Memory B cell (primary cell): ENCODE measurements around the gene DNAJC21.
"Not testable (repeated sequence)": the region's sequence is repeated elsewhere in the genome, so short reads cannot be mapped to it uniquely, and the experiment has no call there.

ENCODE experiments used
- ATAC-seq: fragments of 150-1000 bp; cut with Tn5 transposase; 2 replicates; pipeline ENCODE4 v1.10.0; 2021; ENCODE audit warnings: low read depth, mild to moderate bottlenecking, moderate library complexity
- DNase-seq, 2 donors: peaks; one replicate each; pipeline ENCODE4 v3.0.0; 2022; ENCODE audit warnings: low spot score in 2 of 2
- H3K27ac Mint-ChIP-seq: one replicate; pipeline ENCODE4 v1.8.0; 2022; ENCODE audit warnings: mild to moderate bottlenecking, moderate library complexity, mixed read lengths
- H3K27me3 Mint-ChIP-seq: one replicate; pipeline ENCODE4 v1.8.0; 2022; ENCODE audit warnings: mixed read lengths
- H3K36me3 Mint-ChIP-seq: one replicate; pipeline ENCODE4 v1.8.0; 2022; ENCODE audit warnings: mild to moderate bottlenecking, mixed read lengths
- H3K4me1 Mint-ChIP-seq: one replicate; pipeline ENCODE4 v1.8.0; 2022; ENCODE audit warnings: mixed read lengths
- H3K4me3 Mint-ChIP-seq: one replicate; pipeline ENCODE4 v1.8.0; 2022; ENCODE audit warnings: mild to moderate bottlenecking, moderate library complexity, mixed read lengths
- H3K9me3 Mint-ChIP-seq: one replicate; pipeline ENCODE4 v1.8.0; 2022; ENCODE audit warnings: mixed read lengths

Gene DNAJC21

DNA sequence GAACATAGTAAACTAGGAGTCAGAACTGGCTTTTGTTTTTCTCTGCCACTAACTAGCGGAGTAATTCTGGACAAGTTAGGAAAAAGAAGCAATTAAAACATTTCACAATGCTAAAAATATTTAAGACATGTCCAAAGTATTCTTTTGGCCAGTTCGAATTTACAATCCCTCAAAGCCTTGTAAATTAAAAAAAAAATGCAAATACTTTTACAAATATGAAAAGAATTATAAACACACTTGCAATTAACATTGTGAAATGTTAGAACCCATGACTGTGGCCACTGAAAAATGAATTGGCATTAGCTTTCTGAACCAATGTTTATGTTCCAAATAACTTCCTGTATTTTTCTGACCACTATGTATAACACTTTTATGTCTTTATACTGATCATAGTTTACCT is 16.3 kb upstream of the DNAJC21 start:
- no peak for ATAC-seq
- Mint-ChIP-seq H3K36me3 (peaks cover 19% of the 10 kb centered on the region), H3K4me3 (no peak overlapping the region), H3K27me3 (no peaks in the 10 kb centered on the region), H3K9me3 (no peaks in the 10 kb centered on the region), H3K4me1 (peaks cover 12% of the 10 kb centered on the region), H3K27ac (no peak overlapping the region)
- DNase-seq, result no peak

DNA sequence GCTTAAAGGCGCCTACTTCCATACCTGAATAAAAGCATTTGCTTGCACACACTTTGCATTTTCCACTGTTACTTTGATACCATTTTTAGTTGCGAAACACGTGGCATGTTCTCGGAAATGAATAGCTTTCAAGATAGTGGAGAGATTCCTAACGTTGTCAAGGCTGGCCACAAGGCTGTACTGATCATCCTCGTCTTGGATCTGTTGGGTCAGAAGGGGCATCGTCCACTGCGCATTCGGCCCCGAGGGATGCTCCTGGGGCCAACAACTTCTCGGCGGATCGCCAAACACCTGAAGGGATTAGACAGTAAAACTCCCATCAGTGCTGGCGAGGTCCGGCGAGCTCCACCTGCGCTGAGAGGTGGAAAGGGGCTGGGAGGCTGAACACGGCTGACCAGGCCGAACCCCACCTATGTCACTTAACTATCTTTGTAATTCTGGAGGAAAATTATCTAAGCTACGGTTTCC is 14.7 kb upstream of the DNAJC21 start:
- DNase-seq (no peak), ATAC-seq (no peak)
- Mint-ChIP-seq H3K4me1 (peaks cover 12% of the 10 kb centered on the region), H3K9me3 (no peaks in the 10 kb centered on the region), H3K27ac (no peak overlapping the region), H3K36me3 (peaks cover 14% of the 10 kb centered on the region), H3K27me3 (no peaks in the 10 kb centered on the region), H3K4me3 (no peak overlapping the region)

DNA sequence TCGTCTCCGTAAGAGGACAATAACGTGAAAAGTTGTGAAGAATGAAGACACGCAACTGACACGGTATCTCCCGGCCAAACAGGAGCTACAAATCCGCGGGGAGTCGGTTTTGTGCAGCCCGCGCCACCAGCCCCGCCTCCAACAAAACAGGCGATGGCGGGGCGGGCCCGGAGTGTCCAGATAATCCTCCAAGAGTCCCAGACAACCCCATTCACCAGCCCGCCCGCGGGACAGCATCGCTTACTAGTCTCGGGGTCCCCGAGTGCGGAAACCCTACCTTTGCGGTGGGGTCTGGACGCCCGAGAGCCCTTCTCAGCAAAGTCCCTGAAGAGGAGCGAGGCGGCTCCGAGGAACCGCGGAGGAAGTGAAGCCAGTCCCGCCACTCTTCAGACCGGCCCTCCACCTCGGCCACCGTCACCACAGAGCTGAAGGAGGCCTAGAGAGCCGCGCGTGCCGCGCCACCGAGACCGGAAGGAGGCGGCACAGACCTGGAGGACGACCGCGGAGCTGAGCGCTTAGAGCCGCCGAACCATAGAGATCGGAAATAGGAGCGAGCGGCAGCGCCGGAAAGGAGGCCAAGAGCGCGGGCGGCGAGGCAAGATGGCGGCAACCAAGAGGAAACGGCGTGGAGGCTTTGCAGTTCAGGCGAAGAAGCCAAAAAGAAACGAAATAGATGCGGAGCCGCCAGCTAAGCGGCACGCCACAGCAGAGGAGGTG is 14.1 kb upstream of the DNAJC21 start, which contains the start of the genes BRIX1 and RAD1:
Gene BRIX1 (plus strand): TSS at position 573 of the 717 bp plus-strand sequence. CDS start 28 bp downstream, at position 601.
Gene RAD1 (minus strand): TSS at position 366 of the 717 bp plus-strand sequence. CDS start 612 bp downstream, outside the sequence.
- DNase-seq, result peak; percentile 87 to 93
- no peaks in the 10 kb centered on the region for H3K27me3 Mint-ChIP-seq
- no peaks in the 10 kb centered on the region for H3K9me3 Mint-ChIP-seq
- H3K4me1 Mint-ChIP-seq, result peaks cover 12% of the 10 kb centered on the region
- no peak within 1 kb of the TSS for H3K27ac Mint-ChIP-seq
- peaks cover 11% of the 10 kb centered on the region for H3K36me3 Mint-ChIP-seq
- ATAC-seq, result peak; percentile 96
- peak within 1 kb of the TSS; percentile 55 for H3K4me3 Mint-ChIP-seq

DNA sequence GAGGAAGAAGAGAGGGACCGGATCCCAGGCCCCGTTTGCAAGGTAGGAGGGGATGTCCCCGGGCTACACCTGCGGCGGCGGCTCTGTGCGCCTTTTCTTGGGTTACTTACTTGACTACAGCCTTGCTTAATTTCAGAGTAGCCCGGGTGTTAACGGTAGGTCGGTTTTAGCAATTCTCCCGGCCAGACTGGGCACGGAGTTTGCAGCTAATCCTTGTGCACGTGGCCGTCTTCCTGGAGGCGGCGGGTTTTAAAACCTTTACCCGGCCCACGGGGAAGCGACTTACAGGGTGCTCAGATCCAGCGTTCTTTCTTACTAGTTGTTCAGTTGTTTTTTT is 13.5 kb upstream of the DNAJC21 start:
- Mint-ChIP-seq H3K4me1 (peaks cover 12% of the 10 kb centered on the region), H3K27ac (no peak overlapping the region), H3K27me3 (no peaks in the 10 kb centered on the region), H3K36me3 (peaks cover 12% of the 10 kb centered on the region), H3K4me3 (no peak overlapping the region), H3K9me3 (no peaks in the 10 kb centered on the region)
- DNase-seq, result no peak
- no peak for ATAC-seq

DNA sequence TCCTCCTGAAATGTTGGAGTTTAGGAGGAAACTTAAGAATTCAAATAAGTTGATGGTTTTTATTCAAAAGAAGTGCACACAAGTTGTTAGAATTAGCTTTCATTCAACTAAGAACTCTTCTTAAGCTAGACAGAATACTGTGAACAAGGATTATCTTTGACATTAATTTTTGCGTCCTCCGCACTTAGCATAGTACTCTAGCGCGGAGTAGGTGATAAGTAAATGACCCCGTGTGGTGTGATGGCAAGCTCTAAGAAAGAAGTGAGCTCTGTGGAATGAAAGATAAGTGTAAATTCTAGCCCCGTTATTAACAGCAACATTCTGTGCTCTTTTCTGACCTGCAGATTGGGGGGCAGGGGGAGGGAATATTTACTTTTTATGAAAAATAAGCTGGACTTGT is 12.8 kb upstream of the DNAJC21 start:
- Mint-ChIP-seq H3K9me3 (no peaks in the 10 kb centered on the region), H3K4me3 (no peak overlapping the region), H3K27me3 (no peaks in the 10 kb centered on the region), H3K27ac (no peak overlapping the region), H3K4me1 (peaks cover 12% of the 10 kb centered on the region), H3K36me3 (peaks cover 7% of the 10 kb centered on the region)
- ATAC-seq (no peak), DNase-seq (no peak)

DNA sequence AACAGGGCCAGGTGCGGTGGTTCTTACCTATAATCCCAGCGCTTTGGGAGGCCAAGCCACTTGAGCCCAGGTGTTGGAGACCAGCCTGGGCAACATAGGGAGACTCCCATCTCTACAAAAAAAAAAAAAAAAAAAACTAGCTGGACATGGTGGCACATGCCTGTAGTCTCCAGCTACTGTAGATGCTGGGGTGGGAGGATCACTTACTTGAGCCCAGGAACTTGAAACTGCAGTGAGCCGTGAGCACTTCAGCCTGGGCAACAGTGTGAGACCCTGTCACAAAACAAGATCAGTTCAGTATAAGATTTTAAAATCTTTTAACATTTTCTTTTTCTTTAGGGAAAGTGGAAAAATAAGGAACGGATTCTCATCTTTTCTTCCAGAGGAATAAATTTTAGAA is 11.3 kb upstream of the DNAJC21 start:
- DNase-seq (no peak), ATAC-seq (no peak)
- H3K4me3 Mint-ChIP-seq, result no peak overlapping the region
- peaks cover 7% of the 10 kb centered on the region for H3K36me3 Mint-ChIP-seq
- peak overlapping the region; percentile 1 for H3K27ac Mint-ChIP-seq
- H3K9me3 Mint-ChIP-seq, result no peaks in the 10 kb centered on the region
- peaks cover 12% of the 10 kb centered on the region for H3K4me1 Mint-ChIP-seq
- no peaks in the 10 kb centered on the region for H3K27me3 Mint-ChIP-seq

DNA sequence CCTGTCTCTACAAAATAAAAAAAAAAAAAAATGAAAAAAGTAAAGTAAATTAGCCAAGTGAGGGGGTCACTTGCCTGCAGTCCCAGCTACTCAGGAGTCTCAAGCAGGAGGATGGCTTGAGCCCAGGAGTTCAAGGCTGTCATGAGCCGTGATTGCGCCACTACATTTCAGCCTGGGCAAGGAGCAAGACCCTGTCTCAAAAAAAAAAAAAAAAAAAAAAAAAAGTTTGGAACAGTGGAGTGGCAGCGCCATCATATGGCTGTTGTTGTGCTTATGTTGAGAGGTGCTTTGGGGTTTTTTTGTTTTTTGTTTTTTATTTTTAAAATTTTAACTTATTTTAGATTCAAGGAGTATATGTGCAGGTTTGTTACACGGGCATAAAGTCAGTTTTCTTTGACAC is 10.3 kb upstream of the DNAJC21 start:
- ATAC-seq, result no peak
- Mint-ChIP-seq H3K4me3 (no peak overlapping the region), H3K4me1 (peaks cover 7% of the 10 kb centered on the region), H3K36me3 (peaks cover 9% of the 10 kb centered on the region), H3K27me3 (no peaks in the 10 kb centered on the region), H3K27ac (no peak overlapping the region), H3K9me3 (no peaks in the 10 kb centered on the region)
- DNase-seq, result no peak

DNA sequence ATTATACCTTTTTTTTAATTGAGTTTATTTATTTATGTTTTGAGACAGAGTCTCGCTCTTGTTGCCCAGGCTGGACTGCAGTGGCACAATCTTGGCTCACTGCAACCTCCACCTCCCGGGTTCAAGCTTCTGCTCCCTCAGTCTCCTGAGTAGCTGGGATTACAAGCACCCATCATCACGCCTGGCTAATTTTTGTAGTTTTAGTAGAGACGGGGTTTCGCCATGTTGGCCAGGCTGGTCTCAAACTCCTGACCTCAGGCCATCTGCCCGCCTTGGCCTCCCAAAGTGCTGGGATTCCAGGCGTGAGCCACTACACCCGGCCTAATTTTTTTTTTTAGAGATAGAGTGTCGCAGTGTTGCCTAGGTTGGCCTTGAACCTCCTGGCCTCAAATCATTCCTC is 6.1 kb upstream of the DNAJC21 start:
- H3K27me3 Mint-ChIP-seq, H3K4me1 Mint-ChIP-seq, H3K27ac Mint-ChIP-seq, ATAC-seq, H3K9me3 Mint-ChIP-seq, H3K4me3 Mint-ChIP-seq, DNase-seq: not testable (repeated sequence)
- H3K36me3 Mint-ChIP-seq, result peaks cover 17% of the 10 kb centered on the region

DNA sequence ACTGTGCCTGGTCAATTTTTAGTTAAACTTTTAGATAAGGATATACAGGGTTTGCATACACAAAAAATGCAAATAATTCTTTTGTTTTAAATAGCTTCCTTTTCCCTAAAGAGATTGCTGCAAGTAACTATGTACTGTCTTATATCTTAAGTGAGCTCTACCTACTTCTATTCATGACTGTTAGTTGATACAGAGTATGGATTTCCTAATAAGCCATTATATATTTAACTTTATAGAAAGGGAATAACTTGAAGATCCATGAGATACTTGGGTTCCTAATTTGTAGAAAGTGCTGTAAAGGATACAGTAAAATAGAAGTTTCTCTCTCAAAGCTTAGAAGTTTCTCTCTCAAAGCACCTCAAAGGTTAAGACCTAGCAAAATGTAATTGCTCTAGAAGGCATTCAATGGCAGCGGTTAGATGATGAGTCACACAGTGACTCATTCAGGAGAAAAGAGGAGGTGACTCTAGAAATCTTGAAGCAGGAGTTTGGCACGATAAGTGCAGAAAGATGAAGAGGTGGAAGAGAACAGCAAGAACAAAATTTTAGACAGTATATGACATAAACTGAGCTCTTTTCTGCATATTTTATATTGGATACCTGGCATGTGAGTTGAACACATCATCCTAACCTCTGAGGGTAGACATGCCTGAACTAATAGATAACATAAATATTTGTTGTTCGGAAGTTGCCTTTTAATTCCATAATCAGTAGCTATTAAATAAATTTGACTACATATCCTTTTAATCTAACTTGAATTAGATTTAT is 5.5 kb upstream of the DNAJC21 start:
- H3K4me1 Mint-ChIP-seq, result no peaks in the 10 kb centered on the region
- no peak overlapping the region for H3K4me3 Mint-ChIP-seq
- ATAC-seq (no peak), DNase-seq (no peak)
- peaks cover 17% of the 10 kb centered on the region for H3K36me3 Mint-ChIP-seq
- no peaks in the 10 kb centered on the region for H3K9me3 Mint-ChIP-seq
- H3K27me3 Mint-ChIP-seq, result no peaks in the 10 kb centered on the region
- no peak overlapping the region for H3K27ac Mint-ChIP-seq

DNA sequence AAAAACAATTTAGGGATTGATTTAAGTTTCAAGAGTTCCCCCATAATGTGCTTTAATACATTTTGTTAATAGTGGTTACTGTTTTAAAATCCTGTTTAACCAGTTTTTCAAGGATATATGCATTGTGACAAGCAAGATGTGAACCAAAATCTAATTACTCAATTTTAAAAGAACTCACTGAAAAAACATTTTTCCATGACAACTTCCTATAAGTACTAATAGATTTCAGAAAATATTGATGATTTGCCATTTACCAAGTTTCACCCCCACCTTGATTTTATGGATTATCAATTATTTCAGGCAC is 4.9 kb upstream of the DNAJC21 start:
- no peak for ATAC-seq
- peaks cover 4% of the 10 kb centered on the region for H3K4me1 Mint-ChIP-seq
- DNase-seq, result no peak
- no peak overlapping the region for H3K27ac Mint-ChIP-seq
- H3K4me3 Mint-ChIP-seq, result no peak overlapping the region
- H3K9me3 Mint-ChIP-seq, result no peaks in the 10 kb centered on the region
- H3K36me3 Mint-ChIP-seq, result peaks cover 17% of the 10 kb centered on the region
- no peaks in the 10 kb centered on the region for H3K27me3 Mint-ChIP-seq

DNA sequence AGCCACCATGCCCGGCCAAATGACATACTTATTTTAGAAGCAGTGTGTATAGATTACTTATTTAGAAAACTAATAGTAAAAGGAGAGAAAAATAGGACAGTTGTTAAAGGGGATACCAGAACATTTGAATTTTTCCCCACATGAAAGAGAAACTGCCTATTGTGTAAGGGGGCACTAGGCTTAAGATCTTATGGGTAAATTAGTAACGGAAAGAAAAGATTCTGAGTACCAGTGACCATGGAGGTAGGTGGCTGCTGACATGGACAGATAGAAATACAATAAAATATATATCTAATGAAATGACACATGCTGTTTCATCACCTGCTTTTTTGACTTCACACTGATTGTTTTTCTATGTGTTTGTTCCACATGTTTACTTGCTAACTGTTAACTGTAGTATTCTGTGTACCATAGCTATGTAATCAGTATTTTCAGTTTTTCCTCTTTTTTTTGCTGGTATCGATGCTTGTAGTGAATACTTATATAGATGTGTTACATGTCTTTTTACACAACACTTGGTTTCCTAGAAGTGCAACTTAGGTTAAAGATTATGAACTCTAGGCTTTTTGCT is 3.0 kb upstream of the DNAJC21 start:
- no peak for ATAC-seq
- H3K9me3 Mint-ChIP-seq, result no peaks in the 10 kb centered on the region
- no peak overlapping the region for H3K4me3 Mint-ChIP-seq
- H3K4me1 Mint-ChIP-seq, result peaks cover 13% of the 10 kb centered on the region
- H3K27me3 Mint-ChIP-seq, result no peaks in the 10 kb centered on the region
- H3K27ac Mint-ChIP-seq, result no peak overlapping the region
- DNase-seq, result no peak
- H3K36me3 Mint-ChIP-seq, result peaks cover 15% of the 10 kb centered on the region

DNA sequence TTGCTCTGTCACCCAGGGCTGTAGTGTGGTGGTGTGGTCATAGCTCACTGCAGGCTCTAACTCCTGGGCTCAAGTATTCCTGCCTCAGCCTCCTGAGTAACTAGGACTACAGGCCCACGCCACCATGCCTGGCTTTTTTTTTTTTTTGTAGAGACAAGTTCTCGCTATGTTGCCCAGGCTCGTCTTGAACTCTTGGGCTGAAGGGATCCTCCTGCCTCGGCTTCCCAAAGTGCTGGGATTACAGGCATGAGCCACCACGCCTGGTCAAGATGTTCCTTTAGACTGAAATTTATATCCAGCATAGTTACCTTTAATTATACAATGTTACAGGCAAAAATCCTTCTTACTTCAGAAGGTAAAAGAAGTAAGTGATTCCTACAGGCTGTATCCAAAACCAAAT is 1.6 kb upstream of the DNAJC21 start:
- no peak overlapping the region for H3K27ac Mint-ChIP-seq

DNA sequence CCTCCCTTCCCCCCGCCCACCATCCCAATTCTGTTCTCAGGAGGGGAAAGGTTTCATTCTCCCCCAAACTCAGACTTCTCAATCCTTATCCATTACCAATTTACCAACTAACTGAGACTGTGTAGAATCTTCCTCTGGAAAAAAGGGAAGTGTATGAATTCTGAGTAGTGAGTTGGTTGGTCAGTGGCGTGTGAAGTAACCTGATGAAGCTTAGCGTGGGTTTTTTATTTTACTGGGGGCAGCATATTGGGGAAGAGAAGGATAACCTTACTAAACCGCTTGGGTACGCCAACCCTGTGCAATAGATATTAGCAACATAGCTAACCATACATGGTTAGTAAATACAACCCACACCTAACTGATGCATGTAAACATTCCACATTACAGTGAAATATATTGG is 1.1 kb upstream of the DNAJC21 start:
- ATAC-seq, result no peak
- H3K36me3 Mint-ChIP-seq, result peaks cover 14% of the 10 kb centered on the region
- H3K4me3 Mint-ChIP-seq, result no peak overlapping the region
- no peaks in the 10 kb centered on the region for H3K27me3 Mint-ChIP-seq
- H3K27ac Mint-ChIP-seq, result no peak overlapping the region
- H3K4me1 Mint-ChIP-seq, result peaks cover 16% of the 10 kb centered on the region
- DNase-seq, result no peak
- H3K9me3 Mint-ChIP-seq, result no peaks in the 10 kb centered on the region

More for the DNA sequence above, 1.6 kb upstream of the DNAJC21 start:
- Mint-ChIP-seq H3K9me3 (no peaks in the 10 kb centered on the region), H3K27me3 (no peaks in the 10 kb centered on the region), H3K36me3 (peaks cover 14% of the 10 kb centered on the region), H3K4me3 (no peak overlapping the region), H3K4me1 (peaks cover 16% of the 10 kb centered on the region)
- ATAC-seq (no peak), DNase-seq (no peak)

DNA sequence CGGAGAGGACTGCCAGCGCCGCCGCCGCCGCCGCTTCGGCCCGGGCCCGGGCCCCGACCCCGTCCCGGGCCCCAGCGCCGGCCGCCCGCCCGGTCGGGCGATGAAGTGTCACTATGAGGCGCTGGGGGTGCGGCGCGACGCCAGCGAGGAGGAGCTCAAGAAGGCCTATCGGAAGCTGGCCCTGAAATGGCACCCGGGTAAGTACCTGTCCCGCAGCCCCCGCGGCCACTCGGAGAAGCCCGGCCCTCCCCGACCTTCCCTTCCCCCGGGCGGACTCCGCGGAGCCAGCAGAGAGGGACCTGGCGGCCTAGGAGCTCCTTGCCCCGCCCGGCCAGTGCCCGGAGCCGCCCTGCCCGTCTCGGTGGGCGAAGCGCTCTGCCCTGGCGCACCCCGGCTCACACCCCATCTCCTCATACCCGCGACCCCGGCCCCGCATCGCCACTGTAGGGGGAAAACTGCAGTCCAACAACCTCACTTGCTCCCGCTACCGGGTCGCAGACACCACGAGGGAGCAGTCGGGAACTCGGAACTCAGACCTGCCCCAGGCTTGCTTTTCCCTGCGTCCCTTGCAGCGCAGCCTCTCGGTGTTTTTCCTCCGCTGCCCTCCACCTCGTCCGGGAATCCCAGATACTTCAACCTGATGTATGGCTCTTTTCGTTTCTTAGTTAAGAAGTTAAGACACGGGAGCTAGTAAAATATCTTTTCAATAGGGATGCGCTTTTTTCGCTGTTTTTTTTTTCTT is 532 bp downstream of the DNAJC21 start:
- no peaks in the 10 kb centered on the region for H3K27me3 Mint-ChIP-seq
- peak overlapping the region; percentile 99 for H3K4me3 Mint-ChIP-seq
- H3K27ac Mint-ChIP-seq, result peak overlapping the region; percentile 95
- H3K36me3 Mint-ChIP-seq, result peaks cover 18% of the 10 kb centered on the region
- ATAC-seq (peak; percentile 72), DNase-seq (peak; percentile 66 to 71)
- peaks cover 19% of the 10 kb centered on the region for H3K4me1 Mint-ChIP-seq
- no peaks in the 10 kb centered on the region for H3K9me3 Mint-ChIP-seq
